HEK293T (cell line): ENCODE measurements around the gene RUBCNL.

Experiments
- CTBP1 ChIP-seq: fragments of 450-650 bp; IDR thresholded peaks from 2 replicates; pipeline ENCODE4 v1.6.1; 2016; ENCODE audit warnings: borderline replicate concordance
- FOXA1 ChIP-seq: fragments of 450-650 bp; IDR thresholded peaks from 2 replicates; pipeline ENCODE4 v1.6.1; 2016; ENCODE audit warnings: mild to moderate bottlenecking
- FOXK2 ChIP-seq: fragments of 450-650 bp; IDR thresholded peaks from 2 replicates; pipeline ENCODE4 v1.6.1; 2016; ENCODE audit warnings: mild to moderate bottlenecking
- FOXM1 ChIP-seq: fragments of 450-650 bp; IDR thresholded peaks from 2 replicates; pipeline ENCODE4 v1.6.1; 2017; ENCODE audit warnings: mild to moderate bottlenecking, borderline replicate concordance
- HDGF ChIP-seq: fragments of 450-650 bp; IDR thresholded peaks from 2 replicates; pipeline ENCODE4 v1.6.1; 2017; ENCODE audit warnings: antibody characterized with exemption, borderline replicate concordance
- L3MBTL2 ChIP-seq: fragments of 450-650 bp; conservative IDR thresholded peaks from 2 replicates; pipeline ENCODE4 v1.6.1; 2016; ENCODE audit warnings: mild to moderate bottlenecking
- NFRKB ChIP-seq: fragments of 450-650 bp; IDR thresholded peaks from 2 replicates; pipeline ENCODE4 v1.6.1; 2016; ENCODE audit warnings: mild to moderate bottlenecking, moderate library complexity
- PKNOX1 ChIP-seq: fragments of 450-650 bp; IDR thresholded peaks from 2 replicates; pipeline ENCODE4 v1.6.1; 2016
- SP1 ChIP-seq: fragments of 450-650 bp; IDR thresholded peaks from 2 replicates; pipeline ENCODE4 v1.6.1; 2017
- SUZ12 ChIP-seq: fragments of 450-650 bp; IDR thresholded peaks from 2 replicates; pipeline ENCODE4 v1.6.1; 2016; ENCODE audit warnings: mild to moderate bottlenecking
- TARDBP ChIP-seq: fragments of 450-650 bp; IDR thresholded peaks from 2 replicates; pipeline ENCODE4 v1.6.1; 2016
- ZNF384 ChIP-seq: fragments of 450-650 bp; IDR thresholded peaks from 2 replicates; pipeline ENCODE4 v1.6.1; 2016

DNA sequence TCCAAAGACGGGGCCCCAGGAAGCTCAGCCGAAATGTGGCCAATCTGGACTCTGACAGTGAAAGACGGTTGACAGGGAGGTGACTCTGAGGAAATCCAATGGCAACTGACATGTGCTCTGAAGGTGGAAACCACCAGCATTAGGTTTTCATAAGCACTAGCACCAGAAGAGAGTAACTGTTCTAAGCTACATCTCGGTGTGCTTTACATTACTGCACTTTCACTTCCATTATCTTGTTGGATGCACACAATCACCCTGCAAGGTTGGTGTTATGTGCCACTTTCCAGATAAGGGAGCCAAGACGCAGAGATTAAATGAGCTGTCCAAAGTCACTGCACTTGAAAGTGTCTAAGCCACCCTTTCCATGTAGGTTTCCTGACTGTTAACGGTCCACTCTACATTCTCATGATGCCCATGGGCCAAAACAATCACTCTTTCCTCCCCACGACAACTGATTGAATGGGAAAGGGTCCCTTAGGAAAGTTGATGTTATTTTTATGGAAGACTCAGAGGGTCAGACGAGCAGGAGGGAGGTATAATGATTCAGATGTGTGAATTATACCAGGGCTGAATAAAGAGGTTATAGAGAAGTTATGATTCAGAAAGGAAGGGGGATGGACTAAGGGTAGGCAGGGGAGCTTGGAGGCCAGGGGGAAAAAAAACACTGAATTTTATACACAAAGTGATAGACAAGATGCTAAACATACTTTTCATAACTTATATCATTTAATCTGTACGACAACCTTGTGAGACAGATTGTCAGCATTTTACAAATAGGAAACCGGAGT is 52.8 kb downstream of the RUBCNL start:
- TF ChIP-seq TARDBP (no peak), PKNOX1 (no peak), SUZ12 (no peak), FOXA1 (no peak), SP1 (no peak), L3MBTL2 (no peak), FOXM1 (no peak), ZNF384 (no peak), CTBP1 (no peak), FOXK2 (no peak), HDGF (no peak), NFRKB (no peak)
